Measurements from ENCODE around the gene COLGALT1. TPM values are rescaled to one million over a fixed set of nuclear protein-coding genes. Genes with fewer than 3 reads are reported as not detected.

Gene COLGALT1
- total and polyA plus RNA-seq, 2 experiments from 2014 or later: 18.2 to 63.4 TPM

- Mint-ChIP-seq H3K27me3 (ENCODE audit: insufficient read depth, low read depth, poor library complexity) (peaks cover 22% of the 10 kb centered on the region), H3K9me3 (no peaks in the 10 kb centered on the region; the same call in 2 of the 3 replicates), H3K4me1 (peaks cover 6% of the 10 kb centered on the region; the same call in 1 of the 3 replicates), H3K36me3 (ENCODE audit: low read depth) (no peaks in the 10 kb centered on the region; the same call in 2 of the 3 replicates), H3K4me3 (no peak overlapping the region; the same call in 2 of the 3 replicates), H3K27ac (no peak overlapping the region)
- H3K4me3 ChIP-seq: no peak overlapping the region
- H3K79me2 ChIP-seq (replicated peaks; ENCODE audit: insufficient read depth): no peaks in the 10 kb centered on the region
- 0 out of 2 replicates have a peak, but pooled peaks cover 3% of the 10 kb centered on the region for H3F3A ChIP-seq (replicated peaks; ENCODE audit: low read depth)
- no peaks in the 10 kb centered on the region; the same call in 1 of the 2 replicates for H3K4me1 ChIP-seq (ENCODE audit: insufficient read depth)
- peaks cover 18% of the 10 kb centered on the region; the same call in 1 of the 2 replicates for H3K27me3 ChIP-seq (ENCODE audit: insufficient read depth)
- no peaks in the 10 kb centered on the region; the same call in 1 of the 2 replicates for H4K20me1 ChIP-seq (replicated peaks; ENCODE audit: insufficient read depth)
- TF ChIP-seq, protein P1, sequence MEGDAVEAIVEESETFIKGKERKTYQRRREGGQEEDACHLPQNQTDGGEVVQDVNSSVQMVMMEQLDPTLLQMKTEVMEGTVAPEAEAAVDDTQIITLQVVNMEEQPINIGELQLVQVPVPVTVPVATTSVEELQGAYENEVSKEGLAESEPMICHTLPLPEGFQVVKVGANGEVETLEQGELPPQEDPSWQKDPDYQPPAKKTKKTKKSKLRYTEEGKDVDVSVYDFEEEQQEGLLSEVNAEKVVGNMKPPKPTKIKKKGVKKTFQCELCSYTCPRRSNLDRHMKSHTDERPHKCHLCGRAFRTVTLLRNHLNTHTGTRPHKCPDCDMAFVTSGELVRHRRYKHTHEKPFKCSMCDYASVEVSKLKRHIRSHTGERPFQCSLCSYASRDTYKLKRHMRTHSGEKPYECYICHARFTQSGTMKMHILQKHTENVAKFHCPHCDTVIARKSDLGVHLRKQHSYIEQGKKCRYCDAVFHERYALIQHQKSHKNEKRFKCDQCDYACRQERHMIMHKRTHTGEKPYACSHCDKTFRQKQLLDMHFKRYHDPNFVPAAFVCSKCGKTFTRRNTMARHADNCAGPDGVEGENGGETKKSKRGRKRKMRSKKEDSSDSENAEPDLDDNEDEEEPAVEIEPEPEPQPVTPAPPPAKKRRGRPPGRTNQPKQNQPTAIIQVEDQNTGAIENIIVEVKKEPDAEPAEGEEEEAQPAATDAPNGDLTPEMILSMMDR (conservative IDR thresholded peaks at IDR 0.05; ENCODE audit: low read depth in 2 of 2): no peak
- TF ChIP-seq STAT1 (IDR thresholded peaks at IDR 0.05; ENCODE audit: unreplicated experiment): no peak
- no peak for TF ChIP-seq JUNB (IDR thresholded peaks at IDR 0.05; ENCODE audit: unreplicated experiment)
- TF ChIP-seq EZH2 (IDR thresholded peaks at IDR 0.05; ENCODE audit: low read depth, unreplicated experiment): no peak
- TF ChIP-seq, protein P2, sequence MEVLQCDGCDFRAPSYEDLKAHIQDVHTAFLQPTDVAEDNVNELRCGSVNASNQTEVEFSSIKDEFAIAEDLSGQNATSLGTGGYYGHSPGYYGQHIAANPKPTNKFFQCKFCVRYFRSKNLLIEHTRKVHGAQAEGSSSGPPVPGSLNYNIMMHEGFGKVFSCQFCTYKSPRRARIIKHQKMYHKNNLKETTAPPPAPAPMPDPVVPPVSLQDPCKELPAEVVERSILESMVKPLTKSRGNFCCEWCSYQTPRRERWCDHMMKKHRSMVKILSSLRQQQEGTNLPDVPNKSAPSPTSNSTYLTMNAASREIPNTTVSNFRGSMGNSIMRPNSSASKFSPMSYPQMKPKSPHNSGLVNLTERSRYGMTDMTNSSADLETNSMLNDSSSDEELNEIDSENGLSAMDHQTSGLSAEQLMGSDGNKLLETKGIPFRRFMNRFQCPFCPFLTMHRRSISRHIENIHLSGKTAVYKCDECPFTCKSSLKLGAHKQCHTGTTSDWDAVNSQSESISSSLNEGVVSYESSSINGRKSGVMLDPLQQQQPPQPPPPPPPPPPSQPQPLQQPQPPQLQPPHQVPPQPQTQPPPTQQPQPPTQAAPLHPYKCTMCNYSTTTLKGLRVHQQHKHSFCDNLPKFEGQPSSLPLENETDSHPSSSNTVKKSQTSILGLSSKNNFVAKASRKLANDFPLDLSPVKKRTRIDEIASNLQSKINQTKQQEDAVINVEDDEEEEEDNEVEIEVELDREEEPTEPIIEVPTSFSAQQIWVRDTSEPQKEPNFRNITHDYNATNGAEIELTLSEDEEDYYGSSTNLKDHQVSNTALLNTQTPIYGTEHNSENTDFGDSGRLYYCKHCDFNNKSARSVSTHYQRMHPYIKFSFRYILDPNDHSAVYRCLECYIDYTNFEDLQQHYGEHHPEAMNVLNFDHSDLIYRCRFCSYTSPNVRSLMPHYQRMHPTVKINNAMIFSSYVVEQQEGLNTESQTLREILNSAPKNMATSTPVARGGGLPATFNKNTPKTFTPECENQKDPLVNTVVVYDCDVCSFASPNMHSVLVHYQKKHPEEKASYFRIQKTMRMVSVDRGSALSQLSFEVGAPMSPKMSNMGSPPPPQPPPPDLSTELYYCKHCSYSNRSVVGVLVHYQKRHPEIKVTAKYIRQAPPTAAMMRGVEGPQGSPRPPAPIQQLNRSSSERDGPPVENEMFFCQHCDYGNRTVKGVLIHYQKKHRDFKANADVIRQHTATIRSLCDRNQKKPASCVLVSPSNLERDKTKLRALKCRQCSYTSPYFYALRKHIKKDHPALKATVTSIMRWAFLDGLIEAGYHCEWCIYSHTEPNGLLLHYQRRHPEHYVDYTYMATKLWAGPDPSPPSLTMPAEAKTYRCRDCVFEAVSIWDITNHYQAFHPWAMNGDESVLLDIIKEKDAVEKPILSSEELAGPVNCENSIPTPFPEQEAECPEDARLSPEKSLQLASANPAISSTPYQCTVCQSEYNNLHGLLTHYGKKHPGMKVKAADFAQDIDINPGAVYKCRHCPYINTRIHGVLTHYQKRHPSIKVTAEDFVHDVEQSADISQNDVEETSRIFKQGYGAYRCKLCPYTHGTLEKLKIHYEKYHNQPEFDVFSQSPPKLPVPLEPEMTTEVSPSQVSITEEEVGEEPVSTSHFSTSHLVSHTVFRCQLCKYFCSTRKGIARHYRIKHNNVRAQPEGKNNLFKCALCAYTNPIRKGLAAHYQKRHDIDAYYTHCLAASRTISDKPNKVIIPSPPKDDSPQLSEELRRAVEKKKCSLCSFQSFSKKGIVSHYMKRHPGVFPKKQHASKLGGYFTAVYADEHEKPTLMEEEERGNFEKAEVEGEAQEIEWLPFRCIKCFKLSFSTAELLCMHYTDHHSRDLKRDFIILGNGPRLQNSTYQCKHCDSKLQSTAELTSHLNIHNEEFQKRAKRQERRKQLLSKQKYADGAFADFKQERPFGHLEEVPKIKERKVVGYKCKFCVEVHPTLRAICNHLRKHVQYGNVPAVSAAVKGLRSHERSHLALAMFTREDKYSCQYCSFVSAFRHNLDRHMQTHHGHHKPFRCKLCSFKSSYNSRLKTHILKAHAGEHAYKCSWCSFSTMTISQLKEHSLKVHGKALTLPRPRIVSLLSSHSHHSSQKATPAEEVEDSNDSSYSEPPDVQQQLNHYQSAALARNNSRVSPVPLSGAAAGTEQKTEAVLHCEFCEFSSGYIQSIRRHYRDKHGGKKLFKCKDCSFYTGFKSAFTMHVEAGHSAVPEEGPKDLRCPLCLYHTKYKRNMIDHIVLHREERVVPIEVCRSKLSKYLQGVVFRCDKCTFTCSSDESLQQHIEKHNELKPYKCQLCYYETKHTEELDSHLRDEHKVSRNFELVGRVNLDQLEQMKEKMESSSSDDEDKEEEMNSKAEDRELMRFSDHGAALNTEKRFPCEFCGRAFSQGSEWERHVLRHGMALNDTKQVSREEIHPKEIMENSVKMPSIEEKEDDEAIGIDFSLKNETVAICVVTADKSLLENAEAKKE (CRISPR knock-in tag; IDR thresholded peaks at IDR 0.05): no peak
- TF ChIP-seq, protein P3, sequence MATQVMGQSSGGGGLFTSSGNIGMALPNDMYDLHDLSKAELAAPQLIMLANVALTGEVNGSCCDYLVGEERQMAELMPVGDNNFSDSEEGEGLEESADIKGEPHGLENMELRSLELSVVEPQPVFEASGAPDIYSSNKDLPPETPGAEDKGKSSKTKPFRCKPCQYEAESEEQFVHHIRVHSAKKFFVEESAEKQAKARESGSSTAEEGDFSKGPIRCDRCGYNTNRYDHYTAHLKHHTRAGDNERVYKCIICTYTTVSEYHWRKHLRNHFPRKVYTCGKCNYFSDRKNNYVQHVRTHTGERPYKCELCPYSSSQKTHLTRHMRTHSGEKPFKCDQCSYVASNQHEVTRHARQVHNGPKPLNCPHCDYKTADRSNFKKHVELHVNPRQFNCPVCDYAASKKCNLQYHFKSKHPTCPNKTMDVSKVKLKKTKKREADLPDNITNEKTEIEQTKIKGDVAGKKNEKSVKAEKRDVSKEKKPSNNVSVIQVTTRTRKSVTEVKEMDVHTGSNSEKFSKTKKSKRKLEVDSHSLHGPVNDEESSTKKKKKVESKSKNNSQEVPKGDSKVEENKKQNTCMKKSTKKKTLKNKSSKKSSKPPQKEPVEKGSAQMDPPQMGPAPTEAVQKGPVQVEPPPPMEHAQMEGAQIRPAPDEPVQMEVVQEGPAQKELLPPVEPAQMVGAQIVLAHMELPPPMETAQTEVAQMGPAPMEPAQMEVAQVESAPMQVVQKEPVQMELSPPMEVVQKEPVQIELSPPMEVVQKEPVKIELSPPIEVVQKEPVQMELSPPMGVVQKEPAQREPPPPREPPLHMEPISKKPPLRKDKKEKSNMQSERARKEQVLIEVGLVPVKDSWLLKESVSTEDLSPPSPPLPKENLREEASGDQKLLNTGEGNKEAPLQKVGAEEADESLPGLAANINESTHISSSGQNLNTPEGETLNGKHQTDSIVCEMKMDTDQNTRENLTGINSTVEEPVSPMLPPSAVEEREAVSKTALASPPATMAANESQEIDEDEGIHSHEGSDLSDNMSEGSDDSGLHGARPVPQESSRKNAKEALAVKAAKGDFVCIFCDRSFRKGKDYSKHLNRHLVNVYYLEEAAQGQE (IDR thresholded peaks at IDR 0.05; ENCODE audit: unreplicated experiment): no peak
- no peak for TF ChIP-seq ZNF114 (CRISPR knock-in tag; IDR thresholded peaks at IDR 0.05)
- DNase-seq (ENCODE audit: low spot score) (no peak), ATAC-seq (no peak)
- no peak overlapping the region for H2AFZ ChIP-seq
- H3K9me2 ChIP-seq (ENCODE audit: insufficient read depth): no peaks in the 10 kb centered on the region
- no peak overlapping the region for H3K27ac ChIP-seq (ENCODE audit: low read depth)
- H3K36me3 ChIP-seq (ENCODE audit: insufficient read depth): no peaks in the 10 kb centered on the region
- no peak overlapping the region for H3K4me2 ChIP-seq
These were observed 13.4 kb upstream of the COLGALT1 start for GRCh38 chr19:17542042-17542441.
